K562 treated with DMSO at 1 percent for 48 hours (cell line): ENCODE measurements around the gene S100PBP. TPM values are rescaled to one million over a fixed set of nuclear protein-coding genes. Genes with fewer than 3 reads are reported as not detected.

Experiments
- total RNA-seq: library from RNA; unstranded; fragments of 300-600 nt; gene quantifications from 2 replicates; pipeline ENCODE4 v1.2.3, GENCODE V29; 2022; ENCODE audit warnings: low replicate concordance; ENCODE audit errors: extremely low read depth

Gene S100PBP
- total RNA-seq = not detected in 2 replicates

GRCh38 chr1:32817159-32817814 is at the start of gene S100PBP, which contains the start of gene YARS1:
Gene S100PBP, plus strand, starts transcription at chr1:32817653. Its CDS starts 8,447 bp downstream, at chr1:32826100.
Gene YARS1, minus strand, starts transcription at chr1:32817358. Its CDS starts 114 bp downstream, at chr1:32817244.

GRCh38 chr1:32870615-32871363 is 53.3 kb downstream of the S100PBP start, which contains the start of gene FNDC5:
Gene FNDC5, minus strand, starts transcription at chr1:32870912.

GRCh38 chr1:32886004-32886827 is 68.8 kb downstream of the S100PBP start, which contains the start of gene HPCA:
Gene HPCA, plus strand, starts transcription at chr1:32886491. Its CDS starts 2,408 bp downstream, at chr1:32888899.

DNA sequence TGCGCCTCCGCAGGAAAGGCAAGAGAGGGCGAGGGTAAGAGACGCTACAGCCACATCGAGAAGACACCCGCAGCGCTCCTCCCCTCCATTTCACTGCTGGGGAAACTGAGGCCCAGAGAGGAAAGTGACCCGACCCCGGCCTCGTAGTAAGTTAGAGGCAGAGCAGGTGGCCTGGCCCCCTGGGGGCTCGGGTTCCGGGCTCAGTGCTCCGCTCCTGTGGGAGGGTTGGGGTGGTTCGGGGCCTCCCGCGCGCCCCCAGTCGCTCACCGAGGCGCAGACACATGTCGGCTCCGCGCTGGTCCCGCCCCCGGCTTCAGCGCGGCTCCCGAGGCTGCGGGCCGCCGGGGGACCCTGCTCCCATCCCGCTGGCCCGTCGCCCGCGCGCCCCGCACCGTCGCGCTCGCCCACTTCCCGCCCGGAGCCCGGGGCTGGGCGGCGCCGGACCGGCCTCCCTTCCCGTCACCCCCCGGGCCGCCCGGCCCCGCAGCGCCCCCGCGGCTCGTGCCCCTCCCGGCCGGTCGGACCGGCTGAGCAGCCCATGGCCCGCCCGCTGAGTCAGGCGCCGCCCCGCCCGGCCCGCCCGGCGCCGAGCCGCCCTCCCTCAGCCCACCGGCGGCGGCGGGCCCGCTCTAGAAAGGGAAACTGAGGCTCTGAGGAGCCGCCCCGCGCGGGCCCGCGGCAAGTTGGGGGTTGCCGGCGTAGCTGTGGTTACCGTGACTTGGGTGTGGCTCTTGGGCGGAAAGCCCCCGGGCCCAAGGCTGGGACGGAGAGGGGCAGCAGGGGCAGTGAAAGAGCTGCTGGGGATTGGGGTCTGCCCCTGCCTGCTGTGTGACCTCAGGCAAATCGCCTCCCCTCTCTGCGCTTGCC is 83.7 kb downstream of the S100PBP start, which contains the start of gene TMEM54:
Gene TMEM54, minus strand, starts transcription at position 434 of the 867 bp plus-strand sequence. Its CDS starts 151 bp downstream, at position 283.

Other genes with a start within 250 kb of the S100PBP start
- gene ZBTB8OS, start 167.1 kb upstream of the S100PBP start, total RNA-seq = not detected in 2 replicates
- not detected in 2 replicates for gene RBBP4, start 166.4 kb upstream of the S100PBP start, total RNA-seq
- not detected in 2 replicates for gene SYNC, start 114.9 kb upstream of the S100PBP start, total RNA-seq
- 1,215 TPM in 1 of 2 replicates, not detected in the other for gene YARS1, start 295 bp upstream of the S100PBP start, total RNA-seq
- gene FNDC5, start 53.3 kb downstream of the S100PBP start, total RNA-seq = not detected in 2 replicates
- not detected in 2 replicates for gene HPCA, start 68.8 kb downstream of the S100PBP start, total RNA-seq
- gene TMEM54, start 83.7 kb downstream of the S100PBP start, total RNA-seq = not detected in 2 replicates
- not detected in 2 replicates for gene RNF19B, start 147.2 kb downstream of the S100PBP start, total RNA-seq
- not detected in 2 replicates for gene AK2, start 219.2 kb downstream of the S100PBP start, total RNA-seq